SH-SY5Y (cell line): ENCODE data around the gene COL4A6.

Experiments
- GATA2 ChIP-seq: IDR thresholded peaks from 2 replicates; pipeline ENCODE4 v1.6.1; 2011; ENCODE audit warnings: mild to moderate bottlenecking, low read depth, low read length
- GATA3 ChIP-seq: IDR thresholded peaks from 2 replicates; pipeline ENCODE4 v1.6.1; 2011; ENCODE audit warnings: low read depth, mild to moderate bottlenecking, low read length, moderate library complexity

DNA sequence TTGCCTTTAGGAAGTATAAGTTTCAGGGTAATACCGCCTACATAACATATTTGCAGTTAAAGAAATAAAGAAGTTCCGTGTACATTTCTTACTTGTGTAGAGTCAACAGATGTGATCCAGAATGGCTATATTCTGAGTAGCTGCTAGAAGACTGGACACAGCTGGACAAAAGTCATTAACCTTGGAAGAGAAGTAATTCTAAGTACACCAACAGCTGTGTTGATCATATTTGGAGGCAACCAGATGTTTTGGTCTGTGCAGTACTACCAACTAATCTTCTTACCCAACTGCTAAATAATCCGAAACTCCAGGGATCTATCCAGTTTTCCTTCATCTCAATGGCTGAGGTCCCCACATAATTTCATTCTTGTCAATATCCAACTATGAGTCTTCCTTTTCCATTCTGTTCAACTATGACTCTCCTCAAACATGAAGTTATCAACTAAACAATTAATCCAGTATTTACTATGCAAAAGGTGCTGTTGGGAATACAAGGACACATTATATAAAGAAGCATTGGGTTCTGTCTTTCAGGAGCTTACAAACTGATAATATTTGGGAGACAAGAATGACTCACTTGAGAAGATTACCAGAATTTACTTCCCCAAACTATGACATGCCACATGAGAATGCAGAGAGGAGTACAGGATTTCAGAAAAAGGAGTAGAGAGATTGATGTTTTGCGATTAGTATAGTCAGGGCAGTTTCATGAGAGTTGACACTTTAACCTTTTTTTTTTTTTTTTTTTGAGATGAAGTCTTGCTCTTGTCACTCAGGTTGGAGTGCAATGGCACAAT is 78.2 kb downstream of the COL4A6 start:
- no peak for TF ChIP-seq GATA3
- no peak for TF ChIP-seq GATA2
